HG03066 (cell line): ENCODE data around the gene SEMA3E.

Experiments
- ATAC-seq: cut with Tn5 transposase; IDR thresholded peaks from one replicate; pipeline ENCODE4 v1.9.1; 2021; ENCODE audit warnings: low read depth; ENCODE audit not compliant: unreplicated experiment

The SEMA3E gene

DNA sequence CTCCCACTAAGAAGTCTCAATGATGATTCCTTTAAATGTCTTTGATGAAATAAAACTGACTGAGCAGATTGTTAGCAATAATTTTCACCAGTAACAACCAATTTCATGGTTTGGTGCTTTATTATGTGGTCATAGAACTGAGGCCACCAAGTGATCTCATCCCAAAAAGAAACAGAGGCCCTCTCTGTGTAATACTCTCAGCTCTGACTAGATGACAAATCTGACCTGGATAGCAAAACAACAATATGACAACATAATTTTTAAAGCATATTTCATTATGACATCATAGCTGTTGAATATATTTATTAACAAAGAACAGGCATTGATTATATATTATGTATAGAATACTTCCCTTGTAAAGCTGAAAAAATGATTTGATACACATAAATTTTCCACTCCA lies 5.9 kb downstream of the SEMA3E start:
- no peak for ATAC-seq

DNA sequence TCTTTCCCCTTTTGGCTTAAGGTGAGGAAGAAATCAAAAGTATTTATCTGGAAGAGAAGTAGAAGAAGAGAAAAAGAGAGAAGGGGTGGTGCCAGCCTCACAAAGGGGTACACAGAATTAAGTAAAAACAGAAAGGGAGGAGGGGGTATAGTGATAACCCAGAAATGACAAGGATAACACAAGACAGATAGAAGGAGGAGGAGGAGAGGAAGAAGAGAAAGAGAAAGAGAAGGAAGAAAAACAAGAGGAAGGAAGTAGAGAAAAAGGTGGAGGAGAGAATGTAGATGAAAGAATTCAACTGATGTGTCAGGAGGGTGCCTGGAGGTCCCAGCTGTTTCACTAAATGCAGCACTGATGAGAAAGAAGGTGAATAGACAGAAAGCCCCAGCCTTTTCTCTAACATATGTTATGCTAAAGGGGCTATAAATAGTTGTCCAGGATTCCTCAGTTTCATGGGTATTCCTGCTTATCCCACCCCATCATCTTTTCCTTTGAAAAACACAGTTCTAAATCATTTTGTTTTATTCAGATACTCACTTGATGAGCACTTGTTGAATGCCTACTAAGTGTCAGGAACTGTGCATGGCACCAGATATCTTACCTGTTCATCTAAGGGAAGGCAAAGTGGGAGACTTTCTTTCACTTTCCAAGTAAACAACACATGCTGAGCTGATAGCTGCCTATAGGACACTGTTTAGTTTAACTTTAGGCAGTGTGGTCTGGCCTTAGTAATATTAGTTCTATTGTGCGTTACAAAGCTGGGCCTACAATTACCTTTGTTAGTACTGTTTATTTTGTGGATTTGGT lies 8.0 kb downstream of the SEMA3E start:
- no peak for ATAC-seq

DNA sequence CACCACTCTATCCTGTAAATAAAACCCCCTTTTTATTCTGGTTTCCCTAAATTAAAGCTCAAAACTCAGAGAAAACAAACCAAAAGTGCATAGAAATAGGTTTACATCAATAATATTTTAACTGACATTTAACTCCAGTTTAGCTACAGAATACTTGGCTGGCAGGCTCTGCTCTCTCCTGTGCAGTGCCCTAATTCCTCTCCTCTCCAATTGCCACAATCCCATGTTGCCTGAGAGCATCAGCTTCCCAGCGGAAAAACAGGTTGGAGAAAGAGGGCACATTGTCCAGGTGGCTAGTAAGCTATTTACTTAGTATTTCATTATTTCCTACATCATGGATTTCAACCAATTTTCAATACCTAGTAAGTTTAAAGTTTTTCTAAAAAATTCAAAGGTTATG lies 8.7 kb downstream of the SEMA3E start:
- no peak for ATAC-seq

- ATAC-seq: no peak
Observed at GRCh38 chr7:83633516-83633915, 15.4 kb downstream of the SEMA3E start.

DNA sequence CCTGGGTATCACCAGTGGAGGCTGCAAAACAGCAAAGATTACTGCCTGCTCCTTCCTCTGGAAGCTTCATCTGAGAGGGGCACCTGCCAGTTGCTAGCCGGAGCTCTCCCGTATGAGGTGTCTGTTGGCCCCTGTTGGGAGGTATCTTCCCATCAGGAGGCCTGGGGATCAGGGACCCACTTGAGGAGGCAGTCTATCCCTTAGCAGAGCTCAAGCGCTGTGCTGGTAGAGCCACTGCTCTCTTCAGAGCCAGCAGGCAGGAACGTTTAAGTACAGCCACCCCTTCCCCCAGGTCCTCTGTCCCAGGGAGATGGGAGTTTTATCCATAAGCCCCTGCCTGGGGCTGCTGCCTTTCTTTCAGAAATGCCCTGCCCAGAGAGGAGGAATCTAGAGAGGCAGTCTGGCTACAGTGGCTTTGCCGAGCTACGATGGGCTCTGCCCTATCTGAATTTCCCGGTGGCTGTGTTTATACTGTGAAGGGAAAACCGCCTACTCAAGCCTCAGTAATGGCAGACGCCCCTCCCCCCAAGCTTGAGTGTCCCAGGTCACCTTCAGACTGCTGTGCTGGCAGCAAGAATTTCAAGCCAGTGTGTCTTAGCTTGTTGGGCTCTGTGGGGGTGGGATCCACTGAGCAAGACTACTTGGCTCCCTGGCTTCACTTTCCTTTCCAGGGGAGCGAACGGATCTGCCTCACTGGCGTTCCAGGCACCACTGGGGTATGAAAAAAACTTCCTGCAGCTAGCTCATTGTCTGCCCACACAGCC lies 19.6 kb downstream of the SEMA3E start:
- no peak for ATAC-seq

GRCh38 chr7:83617858-83618257 lies 31.1 kb downstream of the SEMA3E start:
- ATAC-seq: no peak

DNA sequence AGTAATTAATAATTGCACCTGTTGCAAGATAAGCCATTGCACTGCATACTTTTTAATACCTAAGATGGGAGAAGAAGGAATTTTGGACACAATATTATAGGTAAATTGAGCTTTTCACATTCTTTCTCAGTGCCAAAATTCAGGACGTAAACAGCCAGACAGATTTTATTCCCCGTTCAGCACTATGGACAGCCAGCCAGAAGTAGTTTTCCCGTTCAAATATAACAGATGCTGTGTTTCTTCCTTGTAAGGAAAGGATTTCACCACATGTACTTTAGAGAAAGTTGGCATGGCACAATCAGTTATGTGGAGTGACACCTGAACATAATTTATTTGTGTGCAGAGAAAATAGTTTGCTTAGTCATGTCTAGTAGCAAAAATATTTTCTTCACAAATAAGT lies 34.8 kb downstream of the SEMA3E start:
- no peak for ATAC-seq

DNA sequence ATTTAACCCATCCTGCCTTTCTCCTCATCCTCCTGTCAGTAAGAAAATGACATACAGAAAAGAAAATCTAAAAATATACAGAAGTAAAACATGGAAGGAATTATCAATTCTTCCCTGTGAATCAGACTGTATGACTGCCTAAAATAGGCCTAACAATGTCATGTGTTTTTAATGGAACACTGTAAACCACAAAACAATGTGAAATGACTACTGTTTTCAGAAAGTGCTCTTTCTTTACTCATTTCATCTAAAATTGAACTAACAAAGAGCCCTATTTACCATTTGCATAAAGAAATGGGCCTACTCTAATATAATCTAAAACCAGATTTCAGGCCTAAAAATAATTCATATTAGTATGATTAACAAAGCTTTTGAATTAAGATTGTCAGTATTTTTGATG lies 35.7 kb downstream of the SEMA3E start:
- peak; percentile 67 for ATAC-seq

DNA sequence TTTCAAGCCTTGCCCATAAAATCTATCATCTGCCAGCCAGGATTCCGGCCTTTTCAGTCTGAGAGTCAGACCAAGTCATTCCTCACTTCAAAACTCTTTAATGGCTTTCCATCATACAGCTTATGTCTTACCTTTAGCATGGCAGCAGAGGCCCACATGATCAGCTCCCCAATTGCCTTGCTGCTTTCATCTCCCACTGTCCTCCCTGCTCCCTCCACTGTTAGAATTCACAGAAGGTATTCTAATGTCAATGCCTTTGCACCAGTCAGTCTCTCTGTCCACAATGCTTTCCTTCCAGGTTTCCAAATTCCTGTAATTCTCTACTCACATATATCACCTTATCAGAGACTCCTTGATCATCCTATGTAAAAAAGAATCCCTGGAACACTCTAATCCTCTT lies 37.2 kb downstream of the SEMA3E start:
- ATAC-seq: no peak

GRCh38 chr7:83610649-83611304 lies 38.2 kb downstream of the SEMA3E start:
- no peak for ATAC-seq

GRCh38 chr7:83608716-83609115 lies 40.2 kb downstream of the SEMA3E start:
- ATAC-seq: no peak

DNA sequence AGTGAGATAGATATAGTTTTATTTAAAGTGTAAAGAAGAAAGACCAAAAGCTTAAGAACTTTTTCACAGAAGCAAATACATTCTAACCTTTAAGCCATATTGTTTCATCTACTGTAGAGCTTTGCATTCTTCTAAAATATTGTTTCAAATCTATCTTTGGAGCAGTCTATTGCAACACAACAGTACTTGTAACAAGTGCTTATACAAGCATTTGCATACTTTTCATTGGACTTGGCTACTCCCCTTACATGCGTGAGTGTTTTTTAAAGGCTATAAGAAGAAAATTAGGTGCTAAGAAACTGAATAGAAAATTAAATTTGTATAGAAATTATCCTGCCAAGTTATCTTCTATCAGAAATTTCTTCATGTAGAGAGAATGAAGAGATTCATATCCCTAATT lies 45.3 kb downstream of the SEMA3E start:
- ATAC-seq: no peak

- ATAC-seq: no peak
Observed at GRCh38 chr7:83599131-83599530, 49.8 kb downstream of the SEMA3E start.

DNA sequence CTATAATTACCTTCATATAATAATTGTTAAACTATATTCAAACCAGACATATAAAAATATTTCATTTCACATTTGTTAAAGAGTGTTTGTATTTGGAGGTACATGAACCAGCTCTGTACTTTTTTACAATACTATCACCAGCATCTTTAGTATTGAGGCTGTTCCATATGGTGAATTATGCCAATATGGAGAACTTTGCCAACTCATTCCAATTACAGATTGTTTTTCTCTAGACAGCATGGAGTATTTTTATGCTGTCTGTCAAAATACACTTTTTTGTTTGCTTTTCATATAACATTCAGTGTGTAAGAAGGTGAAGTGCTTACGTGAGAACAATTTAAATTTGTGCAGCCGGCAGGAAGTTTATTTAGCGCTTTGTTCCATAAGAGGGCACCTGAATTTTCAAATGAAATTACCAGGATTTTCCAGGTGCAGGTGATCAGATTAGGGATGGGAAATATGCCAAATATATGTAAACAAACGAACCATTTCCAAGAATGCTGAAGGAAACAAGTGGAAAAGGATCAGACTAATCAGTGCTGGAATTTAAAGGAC lies 54.9 kb downstream of the SEMA3E start:
- ATAC-seq: no peak

GRCh38 chr7:83588602-83589240 lies 60.2 kb downstream of the SEMA3E start:
- no peak for ATAC-seq

- no peak for ATAC-seq
Observed at GRCh38 chr7:83586281-83586680, 62.7 kb downstream of the SEMA3E start.

GRCh38 chr7:83581667-83582435 lies 67.1 kb downstream of the SEMA3E start:
- ATAC-seq: no peak

DNA sequence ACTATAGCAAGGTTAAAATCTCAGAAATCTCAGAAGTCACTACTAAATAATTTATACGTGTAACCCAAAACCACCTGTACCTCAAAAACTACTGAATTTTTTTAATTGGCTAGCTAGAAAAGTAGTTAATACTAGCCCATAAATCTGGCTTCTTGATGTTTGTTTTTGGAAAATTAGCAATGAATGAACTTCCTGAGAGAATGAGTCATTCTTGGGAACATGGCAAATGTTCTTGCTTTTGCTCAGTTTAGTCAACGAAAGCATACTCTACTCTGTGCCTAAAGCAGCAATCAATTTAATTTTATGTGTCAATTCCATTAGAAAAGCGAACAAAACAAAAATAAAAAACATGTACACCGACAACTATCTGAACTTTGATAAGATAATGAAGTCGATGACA lies 69.2 kb downstream of the SEMA3E start:
- no peak for ATAC-seq

- ATAC-seq: no peak
Observed at GRCh38 chr7:83575436-83575835, 73.5 kb downstream of the SEMA3E start.

DNA sequence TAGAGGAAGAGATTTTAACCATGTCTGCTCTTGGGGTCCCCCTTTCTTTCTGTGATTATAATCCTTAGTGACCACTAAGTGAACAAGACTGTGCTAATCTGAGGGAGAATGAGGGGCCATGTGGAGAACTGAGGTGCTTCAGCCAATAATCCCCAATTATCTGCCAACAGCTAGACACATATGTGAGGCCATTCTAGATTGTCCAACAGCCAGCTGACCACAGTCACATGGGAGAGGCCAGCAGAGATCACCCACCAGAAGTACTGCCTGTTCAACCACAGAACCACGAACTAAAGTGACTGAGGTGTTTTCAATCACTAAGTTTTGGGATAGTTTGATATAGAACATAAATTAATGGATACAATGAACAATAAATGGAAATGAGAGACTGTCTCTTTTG lies 74.3 kb downstream of the SEMA3E start:
- ATAC-seq: no peak
